H1 (cell line): ENCODE results near the gene BARX2. TPM values are rescaled to one million over a fixed set of nuclear protein-coding genes. Genes with fewer than 3 reads are reported as not detected.

Experiments used
- CTCF ChIA-PET: fragments of 300-600 bp; sonication (Branson Sonifier 250); formaldehyde crosslinking; loops from one replicate; lab custom pipeline; 2021; ENCODE audit not compliant: partially characterized antibody; lab: Charles Lee
- POLR2A ChIA-PET: fragments of 300-600 bp; sonication (Branson Sonifier 250); formaldehyde crosslinking; loops from one replicate; lab custom pipeline; 2021; ENCODE audit warnings: inconsistent platforms; ENCODE audit not compliant: partially characterized antibody; lab: Charles Lee
- DNase-seq, 2 experiments: peaks; one replicate each; pipeline versions ENCODE4 v3.0.0 to v3.0.0-alpha.2; 2010 to 2022; ENCODE audit warnings: low spot score in 2 of 2, low read depth in 1 of 2, mixed read lengths in 1 of 2
- FAIRE-seq: peaks from 2 replicates; lab custom pipeline; 2011; peaks lifted over from hg19 to GRCh38; lab: Jason Lieb, UNC
- H2AFZ ChIP-seq: 2 replicates; pipeline ENCODE4 v1.8.1; 2012; ENCODE audit warnings: low read length, inconsistent platforms
- H2AK5ac ChIP-seq: 2 replicates; pipeline ENCODE4 v1.6.1; 2013; ENCODE audit warnings: low read depth, low read length
- H2BK120ac ChIP-seq: replicated peaks from 2 replicates; pipeline ENCODE3; 2013; ENCODE audit warnings: low read depth, low read length, inconsistent platforms
- H2BK12ac ChIP-seq: 2 replicates; pipeline ENCODE4 v1.6.1; 2013; ENCODE audit warnings: low read depth, low read length
- H2BK15ac ChIP-seq: 2 replicates; pipeline ENCODE4 v1.6.1; 2013; ENCODE audit warnings: low read length
- H2BK20ac ChIP-seq: 2 replicates; pipeline ENCODE4 v1.6.1; 2013; ENCODE audit warnings: low read length
- H2BK5ac ChIP-seq: 2 replicates; pipeline ENCODE4 v1.6.1; 2013; ENCODE audit warnings: low read depth, low read length
- H3K14ac ChIP-seq: 2 replicates; pipeline ENCODE4 v1.6.1; 2013; ENCODE audit warnings: inconsistent platforms; ENCODE audit not compliant: insufficient read length
- H3K18ac ChIP-seq: 2 replicates; pipeline ENCODE4 v1.6.1; 2013; ENCODE audit warnings: low read length; ENCODE audit errors: extremely low read depth
- H3K23ac ChIP-seq: 2 replicates; pipeline ENCODE4 v1.6.1; 2013; ENCODE audit warnings: inconsistent platforms; ENCODE audit not compliant: insufficient read length
- H3K23me2 ChIP-seq: 2 replicates; pipeline ENCODE4 v1.6.1; 2013; ENCODE audit warnings: low read depth, low read length
- H3K27ac ChIP-seq: 2 replicates; pipeline ENCODE4 v1.6.1; 2011; ENCODE audit warnings: low read depth, low read length, inconsistent platforms
- H3K27me3 ChIP-seq, 4 experiments: replicated peaks in 1 of 4; 1 replicate in 1 of 4; 2 replicates in 3 of 4; pipeline versions ENCODE4 v1.6.1 to v1.8.1; 2011 to 2013; ENCODE audit warnings: low read length in 3 of 4, mild to moderate bottlenecking in 3 of 4, inconsistent platforms in 2 of 4, mixed read lengths in 2 of 4, moderate library complexity in 1 of 4; ENCODE audit not compliant: control insufficient read depth in 3 of 4, insufficient read depth in 3 of 4; ENCODE audit errors: extremely low read depth in 1 of 4
- H3K36me3 ChIP-seq, 4 experiments: 2 replicates each; pipeline versions ENCODE4 v1.6.1 to v1.8.1; 2011 to 2013; ENCODE audit warnings: mild to moderate bottlenecking in 4 of 4, low read length in 3 of 4, moderate library complexity in 2 of 4, control low read depth in 1 of 4, inconsistent platforms in 1 of 4; ENCODE audit not compliant: insufficient read depth in 4 of 4, control insufficient read depth in 2 of 4
- H3K4ac ChIP-seq: replicated peaks from 2 replicates; pipeline ENCODE3; 2013; ENCODE audit warnings: low read length, low read depth, mixed read lengths, inconsistent platforms; ENCODE audit not compliant: insufficient read length
- H3K4me1 ChIP-seq, 4 experiments: replicated peaks in 1 of 4; 1 replicate in 1 of 4; 2 replicates in 3 of 4; pipeline versions ENCODE4 v1.6.1 to v1.8.1; 2011 to 2013; ENCODE audit warnings: low read length in 3 of 4, inconsistent platforms in 2 of 4, mixed read lengths in 1 of 4; ENCODE audit not compliant: insufficient read depth in 4 of 4, control insufficient read depth in 3 of 4
- H3K4me2 ChIP-seq, 2 experiments: 2 replicates each; pipeline versions ENCODE4 v1.6.1 to v1.8.1; 2011 to 2013; ENCODE audit warnings: low read depth in 2 of 2, low read length in 2 of 2, control low read depth in 1 of 2, inconsistent platforms in 1 of 2, mild to moderate bottlenecking in 1 of 2; ENCODE audit not compliant: insufficient read depth in 1 of 2
- H3K4me3 ChIP-seq, 4 experiments: fragments of 200-600, 300-600 bp in 1 of 4; sonication (generic), shearing (Covaris generic), sonication (Bioruptor Twin) in 1 of 4; 2 replicates each; pipeline versions ENCODE4 v1.5.1 to v1.8.1; 2011 to 2016; ENCODE audit warnings: low read length in 4 of 4, low read depth in 3 of 4, control low read depth in 2 of 4, inconsistent platforms in 2 of 4, mild to moderate bottlenecking in 2 of 4, mixed read lengths in 1 of 4, moderate library complexity in 1 of 4; ENCODE audit not compliant: insufficient read depth in 2 of 4; ENCODE audit errors: extremely low read depth in 1 of 4
- H3K56ac ChIP-seq: replicated peaks from 2 replicates; pipeline ENCODE3; 2013; ENCODE audit warnings: low read depth, mild to moderate bottlenecking, mixed read lengths, low read length, inconsistent platforms; ENCODE audit not compliant: insufficient read length
- H3K79me1 ChIP-seq: 2 replicates; pipeline ENCODE4 v1.6.1; 2013; ENCODE audit warnings: low read depth, low read length, control low read depth
- H3K79me2 ChIP-seq, 2 experiments: 2 replicates each; pipeline versions ENCODE4 v1.6.1 to v1.8.1; 2012 to 2013; ENCODE audit warnings: low read length in 2 of 2, mild to moderate bottlenecking in 2 of 2, inconsistent platforms in 1 of 2; ENCODE audit not compliant: insufficient read depth in 2 of 2, control insufficient read depth in 1 of 2
- H3K9ac ChIP-seq, 4 experiments: replicated peaks in 1 of 4; 1 replicate in 1 of 4; 2 replicates in 3 of 4; pipeline versions ENCODE4 v1.6.1 to v1.8.1; 2011 to 2013; ENCODE audit warnings: low read depth in 3 of 4, low read length in 3 of 4, control low read depth in 2 of 4, mild to moderate bottlenecking in 2 of 4, moderate library complexity in 2 of 4, inconsistent platforms in 1 of 4; ENCODE audit errors: extremely low read depth in 1 of 4
- H3K9me3 ChIP-seq, 2 experiments: 2 replicates each; pipeline versions ENCODE4 v1.6.1 to v1.8.1; 2012 to 2013; ENCODE audit warnings: mild to moderate bottlenecking in 2 of 2, moderate library complexity in 2 of 2, control low read depth in 1 of 2, inconsistent platforms in 1 of 2, low read depth in 1 of 2, low read length in 1 of 2, mixed read lengths in 1 of 2; ENCODE audit not compliant: insufficient read depth in 2 of 2
- H4K20me1 ChIP-seq, 2 experiments: replicated peaks in 1 of 2; 2 replicates each; pipeline versions ENCODE3 to v1.8.1; 2011 to 2013; ENCODE audit warnings: inconsistent platforms in 2 of 2, low read length in 2 of 2, mild to moderate bottlenecking in 1 of 2; ENCODE audit not compliant: insufficient read depth in 2 of 2, control insufficient read depth in 1 of 2
- H4K5ac ChIP-seq: 2 replicates; pipeline ENCODE4 v1.6.1; 2013; ENCODE audit warnings: low read length, low read depth, mixed read lengths, inconsistent platforms; ENCODE audit not compliant: insufficient read length
- H4K8ac ChIP-seq: 2 replicates; pipeline ENCODE4 v1.8.0; 2013; ENCODE audit warnings: mild to moderate bottlenecking, moderate library complexity, low read length, inconsistent platforms; ENCODE audit not compliant: insufficient read depth; ENCODE audit errors: extremely low read depth
- H4K91ac ChIP-seq: replicated peaks from 2 replicates; pipeline ENCODE3; 2013; ENCODE audit warnings: low read length, mixed read lengths, inconsistent platforms; ENCODE audit not compliant: insufficient read length
- FOSL1 ChIP-seq: IDR thresholded peaks from 2 replicates; pipeline ENCODE4 v1.6.1; 2011; ENCODE audit warnings: mild to moderate bottlenecking, low read depth, low read length, moderate library complexity; ENCODE audit not compliant: insufficient read depth
- RAD21 ChIP-seq, 2 experiments: IDR thresholded peaks in 1 of 2; conservative IDR thresholded peaks in 1 of 2; 2 replicates each; pipeline ENCODE4 v1.6.1; 2011; ENCODE audit warnings: low read depth in 2 of 2, low read length in 2 of 2, improper control_type of control experiment in 1 of 2, inconsistent platforms in 1 of 2, mild to moderate bottlenecking in 1 of 2, moderate library complexity in 1 of 2
- WGBS, 2 experiments: shearing (Covaris generic) in 1 of 2; methylation state at CpG; one replicate each; pipeline versions ENCODE4 v1.1.6 to v1.1.7; 2013 to 2015; ENCODE audit warnings: low lambda C conversion rate in 2 of 2, mixed read lengths in 2 of 2, inconsistent platforms in 1 of 2, low coverage in 1 of 2, missing lambda C conversion rate in 1 of 2; ENCODE audit not compliant: insufficient replicate concordance in 2 of 2, insufficient coverage in 1 of 2, insufficient read length in 1 of 2; ENCODE audit errors: extremely low coverage in 1 of 2, missing lambda C conversion rate in 1 of 2; 5-methylcytosine and 5-hydroxymethylcytosine counted together
- polyA plus RNA-seq, 7 experiments: library from polyadenylated mRNA; depleted of rRNA in 3 of 7; stranded (reverse) in 5 of 7; unstranded in 2 of 7; fragments of >200 nt in 5 of 7; fragments of 200-250 nt in 2 of 7; gene quantifications; 1 replicate in 5 of 7; 2 replicates in 1 of 7; 4 replicates in 1 of 7; pipeline versions ENCODE4 v1.2.1 to v1.2.3, GENCODE V29; 2011 to 2013; ENCODE audit warnings: missing spikeins in 2 of 7, mixed read lengths in 2 of 7
- total RNA-seq: library from RNA; stranded (reverse); fragmentation: NEBNext Ultra II Directional; extraction: Animal tissue kit (Norgen Biotek cat#: 25700); gene quantifications from 2 replicates; pipeline ENCODE4 v1.2.1, GENCODE V29; 2021

BARX2 gene
- total and polyA plus RNA-seq, 2 of the 8 experiments (the other 6 are each of a cell fraction or from before 2014, with no cell fraction given), result not detected

DNA sequence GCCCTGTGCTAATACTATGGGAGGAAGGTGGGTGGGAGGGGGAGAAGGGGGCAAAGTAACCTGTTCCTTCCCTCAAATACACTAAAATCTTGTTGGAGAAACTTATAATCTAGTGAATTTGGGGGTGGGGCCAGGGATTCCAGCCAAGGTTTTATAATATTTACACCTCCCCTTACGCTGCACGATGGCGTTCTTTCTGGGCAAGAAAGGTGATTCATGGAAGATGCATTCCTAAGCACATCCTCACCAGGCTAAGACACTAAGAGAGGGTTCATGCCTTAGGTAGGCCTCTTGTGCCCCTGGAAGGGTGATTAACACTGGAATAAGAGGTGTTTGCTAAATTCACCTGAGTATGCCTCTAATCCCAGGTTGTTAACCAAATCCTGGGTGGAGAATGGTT lies 82.6 kb downstream of the BARX2 start:
- Histone ChIP-seq H3K23me2 (no peaks in the 10 kb centered on the region), H4K91ac (no peak overlapping the region), H3K4me1 (peaks cover 5 to 11% (median 7%) of the 10 kb centered on the region in 4 experiments; a peak in 6 of 7 replicates), H3K27me3 (no peaks in the 10 kb centered on the region), H3K27ac (no peak overlapping the region), H3K56ac (no peak overlapping the region), H2AK5ac (no peak overlapping the region), H2BK12ac (no peak overlapping the region), H2BK15ac (0 out of 2 replicates have a peak overlapping the region, but pooled peaks have one; percentile 37), H3K18ac (no peak overlapping the region; the same call in 1 of the 2 replicates), H4K5ac (no peak overlapping the region), H2BK20ac (no peak overlapping the region), H3K79me1 (no peaks in the 10 kb centered on the region), H2BK120ac (no peak overlapping the region), H3K9ac (no peak overlapping the region), H3K4ac (no peak overlapping the region), H3K9me3 (no peaks in the 10 kb centered on the region), H3K23ac (no peak overlapping the region), H3K4me2 (no peak overlapping the region), H4K20me1 (no peaks in the 10 kb centered on the region), H3K79me2 (no peaks in the 10 kb centered on the region), H3K4me3 (no peak overlapping the region), H3K14ac (no peak overlapping the region), H2AFZ (no peak overlapping the region), H3K36me3 (no peaks in the 10 kb centered on the region), H2BK5ac (0 out of 2 replicates have a peak overlapping the region, but pooled peaks have one; percentile 35), H4K8ac (no peak overlapping the region)
- DNase-seq (no peak), FAIRE-seq (no peak)
- TF ChIP-seq FOSL1, result no peak
- no peak for TF ChIP-seq RAD21 (IDR thresholded peaks at IDR 0.05 in 1 of 2, conservative IDR thresholded peaks at IDR 0.05 in 1 of 2; ENCODE audit: low read depth in 2 of 2, low read length in 2 of 2)
- ChIA-PET POLR2A (no interaction called here), CTCF (no interaction called here)
- WGBS, 2 experiments, result 81% methylated on average over 3 of the region's 3 CpGs; no CpG with 5 or more reads in 1 of the 2 experiments
